Measurements from ENCODE around the gene FHAD1.
"Not testable (repeated sequence)": the region's sequence is repeated elsewhere in the genome, so short reads cannot be mapped to it uniquely, and the experiment has no call there.

DNA sequence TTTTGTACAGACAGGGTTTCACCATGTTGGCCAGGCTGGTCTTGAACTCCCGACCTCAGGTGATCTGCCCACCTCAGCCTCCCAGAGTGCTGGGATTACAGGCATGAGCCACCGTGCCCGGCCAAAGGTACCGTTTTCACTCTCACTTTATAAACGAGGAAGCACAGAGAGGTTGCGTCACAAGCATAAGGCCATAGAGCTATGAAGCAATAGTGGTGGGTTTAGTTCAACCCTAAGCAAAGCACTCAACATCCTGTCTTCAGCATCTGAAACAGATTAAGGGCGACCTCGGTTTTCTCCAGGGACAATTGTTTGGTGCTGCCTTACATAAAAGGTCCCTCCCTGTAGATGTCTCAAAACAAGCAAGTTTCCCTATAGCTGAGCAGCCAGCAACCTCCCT, 187.7 kb downstream of the FHAD1 start:
- TF ChIP-seq, protein P1, sequence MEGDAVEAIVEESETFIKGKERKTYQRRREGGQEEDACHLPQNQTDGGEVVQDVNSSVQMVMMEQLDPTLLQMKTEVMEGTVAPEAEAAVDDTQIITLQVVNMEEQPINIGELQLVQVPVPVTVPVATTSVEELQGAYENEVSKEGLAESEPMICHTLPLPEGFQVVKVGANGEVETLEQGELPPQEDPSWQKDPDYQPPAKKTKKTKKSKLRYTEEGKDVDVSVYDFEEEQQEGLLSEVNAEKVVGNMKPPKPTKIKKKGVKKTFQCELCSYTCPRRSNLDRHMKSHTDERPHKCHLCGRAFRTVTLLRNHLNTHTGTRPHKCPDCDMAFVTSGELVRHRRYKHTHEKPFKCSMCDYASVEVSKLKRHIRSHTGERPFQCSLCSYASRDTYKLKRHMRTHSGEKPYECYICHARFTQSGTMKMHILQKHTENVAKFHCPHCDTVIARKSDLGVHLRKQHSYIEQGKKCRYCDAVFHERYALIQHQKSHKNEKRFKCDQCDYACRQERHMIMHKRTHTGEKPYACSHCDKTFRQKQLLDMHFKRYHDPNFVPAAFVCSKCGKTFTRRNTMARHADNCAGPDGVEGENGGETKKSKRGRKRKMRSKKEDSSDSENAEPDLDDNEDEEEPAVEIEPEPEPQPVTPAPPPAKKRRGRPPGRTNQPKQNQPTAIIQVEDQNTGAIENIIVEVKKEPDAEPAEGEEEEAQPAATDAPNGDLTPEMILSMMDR (conservative IDR thresholded peaks at IDR 0.05 in 1 of 2, IDR thresholded peaks at IDR 0.05 in 1 of 2; ENCODE audit: extremely low read depth in 1 of 2, insufficient read depth in 1 of 2, low read depth in 1 of 2, low read length in 2 of 2), result not testable (repeated sequence)
- not testable (repeated sequence) for TF ChIP-seq EZH2 (IDR thresholded peaks at IDR 0.05; ENCODE audit: borderline replicate concordance, low read length)

Data from mammary epithelial cell (primary cell).